ENCODE results near the gene PCMT1.

Gene PCMT1

DNA sequence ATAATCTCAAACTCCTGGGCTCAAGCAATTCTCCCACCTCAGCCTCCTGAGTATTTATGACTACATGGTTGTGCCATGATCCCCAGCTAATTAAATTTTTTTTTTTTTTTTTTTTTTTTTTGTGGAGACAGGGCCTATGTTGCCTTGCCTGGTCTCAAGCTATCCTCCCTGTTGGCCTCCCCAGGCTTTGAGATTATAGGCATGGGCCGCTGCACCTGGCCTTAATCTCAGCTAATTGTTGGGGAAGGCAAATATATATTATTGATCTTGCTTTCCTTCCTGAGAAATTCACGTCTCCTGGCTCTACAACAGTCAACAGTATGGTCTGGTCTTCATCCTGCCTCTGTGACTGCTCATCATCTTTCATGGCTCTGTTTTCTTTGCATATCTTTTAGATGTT is 20.1 kb downstream of the PCMT1 start:
- TF ChIP-seq GATA2 (IDR thresholded peaks at IDR 0.05; ENCODE audit: low read depth, low read length) (no peak), GATA3 (IDR thresholded peaks at IDR 0.05; ENCODE audit: low read depth, low read length) (no peak)

DNA sequence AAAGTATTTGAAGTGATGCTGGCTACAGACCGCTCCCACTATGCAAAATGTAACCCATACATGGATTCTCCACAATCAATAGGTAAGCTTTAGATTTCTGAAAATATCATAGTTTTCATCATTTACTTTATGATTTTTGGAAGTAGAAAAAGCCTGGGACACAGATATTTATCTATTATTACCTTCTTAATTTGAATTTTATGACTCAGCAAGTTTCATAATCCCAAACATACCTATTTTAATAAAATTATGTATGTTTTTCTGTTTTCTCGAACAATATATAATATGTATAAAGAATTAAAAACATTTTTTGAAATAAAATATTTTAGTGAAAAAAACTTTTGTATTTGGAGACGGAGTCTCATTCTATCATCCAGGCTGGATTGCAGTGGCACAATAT is 21.6 kb downstream of the PCMT1 start:
- TF ChIP-seq GATA2 (IDR thresholded peaks at IDR 0.05; ENCODE audit: low read depth, low read length): no peak
- TF ChIP-seq GATA3 (IDR thresholded peaks at IDR 0.05; ENCODE audit: low read depth, low read length): no peak

DNA sequence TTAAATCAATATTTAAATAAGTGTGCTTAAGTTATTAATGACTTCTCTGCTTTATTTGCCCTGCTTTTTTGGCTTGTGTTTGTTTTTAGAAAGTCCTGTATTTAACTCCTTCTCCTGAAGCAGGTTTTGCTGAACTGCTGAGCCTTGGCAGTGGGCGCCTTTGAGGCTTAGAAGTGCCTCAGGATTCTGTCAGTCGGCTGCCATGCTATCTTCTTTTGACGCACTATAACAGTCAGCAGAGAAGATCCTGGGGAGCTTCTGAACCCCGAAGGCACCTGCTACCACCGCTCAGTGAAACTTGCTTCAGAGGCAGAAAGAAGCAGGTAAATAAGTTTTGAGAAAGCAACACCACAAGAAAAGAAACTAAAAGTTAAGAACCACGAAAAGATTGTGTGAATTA is 22.4 kb downstream of the PCMT1 start:
- TF ChIP-seq GATA3 (IDR thresholded peaks at IDR 0.05; ENCODE audit: low read depth, low read length) (no peak), GATA2 (IDR thresholded peaks at IDR 0.05; ENCODE audit: low read depth, low read length) (no peak)

DNA sequence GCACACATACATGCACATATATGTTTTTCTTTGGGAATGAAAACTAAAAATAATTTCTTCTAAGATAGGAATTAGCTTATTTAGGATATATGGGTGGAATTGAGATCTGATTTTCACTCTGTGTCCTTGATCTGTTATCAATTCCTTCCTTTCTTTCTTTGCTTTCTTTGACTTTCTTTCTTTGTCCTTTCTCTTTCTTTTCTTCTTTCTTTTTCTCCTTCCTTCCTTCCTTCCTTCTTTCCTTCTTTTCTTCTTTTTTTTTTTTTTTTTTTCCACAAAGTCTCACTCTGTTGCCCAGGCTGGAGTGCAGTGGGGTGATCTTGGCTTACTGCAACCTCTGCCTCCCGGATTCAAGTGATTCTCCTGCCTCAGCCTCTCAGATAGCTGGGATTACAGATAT is 28.1 kb downstream of the PCMT1 start:
- TF ChIP-seq GATA3 (IDR thresholded peaks at IDR 0.05; ENCODE audit: low read depth, low read length) (no peak), GATA2 (IDR thresholded peaks at IDR 0.05; ENCODE audit: low read depth, low read length) (no peak)

DNA sequence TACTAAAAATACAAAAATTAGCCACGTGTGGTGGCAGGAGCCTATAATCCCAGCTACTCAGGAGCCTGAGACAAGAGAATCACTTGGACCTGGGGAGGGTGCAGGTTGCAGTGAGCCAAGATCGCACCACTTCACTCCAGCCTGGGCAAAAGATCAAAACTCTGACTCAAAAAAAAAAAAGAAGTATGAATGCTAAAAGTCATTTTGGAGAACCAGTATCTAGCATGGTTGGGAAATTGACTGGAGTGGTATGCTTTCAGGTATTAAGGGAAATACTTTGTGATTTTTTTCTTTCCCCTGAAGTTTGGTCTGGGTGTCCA is 30.1 kb downstream of the PCMT1 start:
- no peak for TF ChIP-seq GATA3 (IDR thresholded peaks at IDR 0.05; ENCODE audit: low read depth, low read length)
- no peak for TF ChIP-seq GATA2 (IDR thresholded peaks at IDR 0.05; ENCODE audit: low read depth, low read length)

DNA sequence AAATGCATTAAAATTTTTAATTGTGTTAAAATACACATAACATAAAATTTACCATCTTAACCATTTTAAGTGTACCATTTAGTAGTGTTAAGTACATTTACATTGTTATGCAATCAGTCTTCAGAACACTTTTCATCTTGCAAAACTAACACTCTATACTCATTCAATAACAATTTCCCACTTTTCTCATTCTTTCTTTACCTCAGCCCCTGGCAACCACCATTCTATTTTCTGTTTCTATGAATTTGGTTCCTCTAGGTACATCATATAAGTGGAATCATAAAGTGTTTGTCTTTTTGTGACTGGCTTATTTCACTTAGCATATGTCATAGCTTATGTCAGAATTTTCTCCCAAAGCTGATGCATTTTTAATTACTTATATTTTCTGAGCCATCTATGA is 32.2 kb downstream of the PCMT1 start:
- TF ChIP-seq GATA2 (IDR thresholded peaks at IDR 0.05; ENCODE audit: low read depth, low read length): no peak
- TF ChIP-seq GATA3 (IDR thresholded peaks at IDR 0.05; ENCODE audit: low read depth, low read length): no peak

DNA sequence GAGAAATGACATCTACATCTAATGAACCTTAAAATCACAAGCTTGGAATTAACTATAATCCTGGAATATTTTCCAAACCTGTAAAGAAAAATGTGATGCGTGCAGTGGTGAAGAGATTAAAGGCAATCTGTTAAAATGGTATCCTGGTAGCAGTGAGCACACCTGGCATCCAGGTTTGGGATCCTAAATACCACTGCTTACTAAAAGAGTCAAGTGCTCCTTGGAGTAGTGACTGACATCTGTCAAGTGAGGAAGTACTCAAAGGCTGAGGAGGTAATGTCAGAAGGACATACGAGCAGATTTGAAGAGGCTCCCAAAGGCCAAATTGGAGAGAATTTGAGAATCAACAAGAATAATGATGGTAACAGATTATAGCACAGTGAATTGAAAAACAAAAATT is 32.8 kb downstream of the PCMT1 start:
- TF ChIP-seq GATA2 (IDR thresholded peaks at IDR 0.05; ENCODE audit: low read depth, low read length) (no peak), GATA3 (IDR thresholded peaks at IDR 0.05; ENCODE audit: low read depth, low read length) (no peak)

DNA sequence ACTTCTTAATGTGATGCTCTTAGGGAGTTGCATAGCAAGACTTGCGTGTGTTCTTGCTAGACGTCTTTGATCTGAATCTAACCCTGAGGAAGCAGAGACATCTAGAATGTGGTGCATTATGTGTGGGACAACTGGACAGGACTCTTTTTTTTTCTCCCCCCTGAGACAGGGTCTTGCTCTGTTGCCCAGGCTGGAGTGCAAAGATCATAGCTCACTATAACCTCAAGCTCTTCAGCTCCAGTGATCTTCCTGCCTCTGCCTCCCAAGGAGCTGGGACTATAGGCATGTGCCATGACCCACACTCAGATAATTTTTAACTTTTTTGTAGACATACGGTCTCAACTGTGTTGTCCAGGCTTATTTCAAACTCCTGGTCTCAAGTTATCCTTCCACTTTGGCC is 34.0 kb downstream of the PCMT1 start:
- no peak for TF ChIP-seq GATA3 (IDR thresholded peaks at IDR 0.05; ENCODE audit: low read depth, low read length)
- no peak for TF ChIP-seq GATA2 (IDR thresholded peaks at IDR 0.05; ENCODE audit: low read depth, low read length)

DNA sequence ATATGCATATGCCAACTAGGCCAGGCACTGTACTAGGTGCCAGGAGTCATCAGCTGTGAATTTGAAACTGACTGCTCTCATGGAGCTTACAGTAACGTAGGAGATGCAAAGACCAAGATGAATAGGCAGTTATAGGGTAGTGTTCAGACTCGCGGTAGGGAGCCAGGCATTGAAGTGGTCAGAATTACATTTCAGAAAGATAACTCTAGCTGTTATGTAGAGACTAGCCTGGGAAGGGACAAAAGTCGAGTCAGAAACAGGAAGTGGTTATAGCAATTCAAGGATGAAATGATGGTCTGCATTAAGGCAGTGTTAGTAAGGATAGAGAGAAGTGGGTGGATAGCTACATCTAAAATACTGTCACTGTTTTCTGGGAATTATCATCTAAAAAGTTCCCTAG is 56.6 kb downstream of the PCMT1 start:
- no peak for TF ChIP-seq GATA2 (IDR thresholded peaks at IDR 0.05; ENCODE audit: low read depth, low read length)
- TF ChIP-seq GATA3 (IDR thresholded peaks at IDR 0.05; ENCODE audit: low read depth, low read length): no peak

DNA sequence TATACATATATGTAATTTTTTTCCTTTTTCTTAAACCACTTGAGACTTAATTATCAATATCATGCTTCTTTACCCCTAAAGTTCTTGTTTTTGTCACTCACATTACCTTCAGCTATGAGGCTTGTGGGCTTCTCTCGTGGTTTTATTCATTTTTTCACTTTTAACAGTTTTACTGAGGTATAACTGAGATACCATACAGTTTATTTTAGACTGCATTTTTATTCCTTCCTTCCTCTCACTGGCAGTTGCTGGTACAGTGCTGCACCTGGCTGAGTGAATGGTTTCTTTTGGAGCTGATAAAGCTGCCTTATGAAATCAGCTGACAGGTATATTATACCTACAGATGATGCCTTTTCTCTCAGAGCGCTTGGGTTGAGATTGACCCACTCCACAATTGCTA is 60.3 kb downstream of the PCMT1 start:
- TF ChIP-seq GATA2 (IDR thresholded peaks at IDR 0.05; ENCODE audit: low read depth, low read length) (no peak), GATA3 (IDR thresholded peaks at IDR 0.05; ENCODE audit: low read depth, low read length) (no peak)

DNA sequence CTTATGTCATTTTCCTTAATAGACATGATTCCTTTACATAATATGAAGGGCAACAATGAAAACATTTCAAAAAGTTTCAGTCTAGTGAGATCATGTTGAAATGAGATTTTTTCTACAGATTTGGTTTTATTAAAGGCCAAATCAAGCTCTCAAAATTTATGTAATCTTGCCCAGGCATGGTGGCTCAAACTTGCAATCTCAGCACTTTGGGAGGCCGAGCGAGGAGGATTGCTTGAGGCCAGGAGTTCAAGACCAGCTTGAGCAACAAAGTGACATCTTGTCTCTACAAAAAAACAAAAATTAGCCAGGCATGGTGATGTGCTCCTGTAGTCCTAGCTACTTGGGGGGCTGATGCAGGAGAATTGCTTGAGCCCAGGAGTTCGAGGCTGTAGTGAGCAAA is 63.8 kb downstream of the PCMT1 start:
- TF ChIP-seq GATA3 (IDR thresholded peaks at IDR 0.05; ENCODE audit: low read depth, low read length) (no peak), GATA2 (IDR thresholded peaks at IDR 0.05; ENCODE audit: low read depth, low read length) (no peak)

DNA sequence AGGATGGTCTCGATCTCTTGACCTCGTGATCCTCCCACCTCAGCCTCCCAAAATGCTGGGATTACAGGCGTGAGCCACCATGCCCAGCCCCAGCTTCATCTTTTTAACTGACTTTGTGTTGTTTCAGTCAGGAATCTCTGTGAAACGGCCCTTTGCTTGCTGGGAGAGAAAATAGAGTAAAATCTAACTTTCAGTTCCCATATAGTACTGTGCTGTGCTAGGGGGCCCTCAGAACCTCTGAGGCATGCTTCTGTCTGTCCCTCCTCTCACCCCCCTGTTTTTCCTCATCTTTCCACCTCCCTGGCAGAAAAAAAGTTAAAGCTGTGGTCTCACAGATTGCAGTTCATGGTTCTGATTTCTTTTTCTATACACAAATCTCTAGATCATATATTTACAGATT is 66.2 kb downstream of the PCMT1 start:
- TF ChIP-seq GATA2 (IDR thresholded peaks at IDR 0.05; ENCODE audit: low read depth, low read length) (no peak), GATA3 (IDR thresholded peaks at IDR 0.05; ENCODE audit: low read depth, low read length) (no peak)

DNA sequence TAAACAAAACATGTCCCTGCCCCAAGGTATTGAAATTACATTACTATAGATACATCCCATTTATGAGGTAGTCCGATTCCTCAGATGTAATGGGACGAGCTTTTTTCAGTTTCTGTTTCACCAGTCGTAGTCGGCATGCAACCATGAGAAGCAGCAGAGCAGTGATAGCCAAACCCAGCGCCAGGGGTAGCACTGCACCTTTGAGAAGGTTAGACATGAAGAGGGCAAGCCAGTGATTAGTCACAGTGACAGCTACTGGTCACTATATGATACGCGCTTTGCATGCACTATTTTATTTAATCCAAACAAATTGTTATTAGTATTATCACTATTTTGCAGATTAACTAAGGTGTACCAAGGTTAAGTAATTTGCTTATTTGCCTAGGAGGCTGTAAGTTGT is 71.0 kb downstream of the PCMT1 start:
- no peak for TF ChIP-seq GATA2 (IDR thresholded peaks at IDR 0.05; ENCODE audit: low read depth, low read length)
- TF ChIP-seq GATA3 (IDR thresholded peaks at IDR 0.05; ENCODE audit: low read depth, low read length): no peak

DNA sequence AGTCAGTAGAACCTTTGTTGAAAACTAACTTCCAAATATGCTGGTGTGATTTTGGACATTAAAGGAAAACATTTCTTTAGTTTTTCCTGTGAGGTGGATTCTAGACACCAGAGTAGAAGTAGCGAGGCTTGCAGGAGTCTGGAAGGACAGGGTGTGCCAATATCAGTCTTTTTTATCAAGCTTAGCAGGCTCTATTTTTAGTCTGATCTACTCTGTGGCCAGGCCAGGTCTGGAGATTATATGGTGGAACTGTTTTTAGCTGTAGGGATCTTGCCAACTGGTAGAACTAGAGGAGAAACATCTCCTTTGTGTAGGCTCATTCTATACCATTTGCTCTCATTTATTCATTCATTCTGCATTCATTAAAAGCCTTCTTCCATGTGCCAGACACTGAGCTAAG is 72.0 kb downstream of the PCMT1 start:
- TF ChIP-seq GATA2 (IDR thresholded peaks at IDR 0.05; ENCODE audit: low read depth, low read length) (no peak), GATA3 (IDR thresholded peaks at IDR 0.05; ENCODE audit: low read depth, low read length) (no peak)

DNA sequence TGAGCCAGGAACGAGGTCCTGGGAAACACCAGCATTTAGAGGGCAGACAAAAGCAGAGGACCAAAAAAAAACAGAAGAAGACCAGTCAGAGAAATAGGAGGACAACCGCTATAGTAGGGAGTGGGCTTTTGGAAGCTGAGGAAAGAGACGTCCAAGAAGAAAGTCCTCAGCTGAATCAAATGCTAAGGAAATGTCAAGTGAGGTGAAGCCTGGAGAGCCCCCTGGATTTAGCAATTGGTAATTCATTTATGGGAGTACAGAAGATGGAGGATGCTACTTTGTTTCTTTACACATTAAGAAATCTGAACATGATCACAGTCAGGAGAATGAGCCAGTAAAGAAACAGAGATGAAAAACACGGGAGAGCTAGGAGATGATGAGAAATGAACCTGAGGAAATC is 73.5 kb downstream of the PCMT1 start:
- TF ChIP-seq GATA2 (IDR thresholded peaks at IDR 0.05; ENCODE audit: low read depth, low read length) (no peak), GATA3 (IDR thresholded peaks at IDR 0.05; ENCODE audit: low read depth, low read length) (no peak)

DNA sequence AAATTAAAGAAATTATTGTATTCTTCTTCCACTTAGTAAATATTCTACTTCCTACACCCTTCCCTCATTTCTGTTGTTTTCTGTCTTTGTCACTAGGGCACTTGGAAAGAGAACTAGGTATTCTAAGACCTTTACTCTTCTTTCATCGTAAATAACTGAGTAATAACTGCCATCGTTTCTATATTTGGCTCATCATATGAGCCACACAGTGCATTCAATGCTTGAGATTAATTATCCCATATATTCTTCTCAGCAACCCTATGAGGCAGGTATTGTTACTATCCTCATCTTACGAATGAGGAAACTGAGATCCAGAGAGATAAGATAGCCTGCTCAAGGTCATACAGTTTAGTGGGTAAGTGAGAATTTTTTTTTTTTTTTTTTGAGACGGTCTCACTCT is 75.8 kb downstream of the PCMT1 start:
- TF ChIP-seq GATA2 (IDR thresholded peaks at IDR 0.05; ENCODE audit: low read depth, low read length) (no peak), GATA3 (IDR thresholded peaks at IDR 0.05; ENCODE audit: low read depth, low read length) (no peak)

All from SH-SY5Y (cell line).